A172 (cell line): ENCODE data around the gene XRCC3. TPM values are rescaled to one million over a fixed set of nuclear protein-coding genes. Genes with fewer than 3 reads are reported as not detected.

Experiments used
- DNase-seq: peaks from one replicate; pipeline ENCODE4 v3.0.0-alpha.2; 2015; ENCODE audit warnings: low spot score
- total RNA-seq: library from RNA; depleted of rRNA; stranded (reverse); fragments of >200 nt; shearing (Covaris generic); gene quantifications from 2 replicates; pipeline ENCODE4 v1.2.3, GENCODE V29; 2014

Gene XRCC3
- total RNA-seq, 1 experiment from 2014 or later = 24.5 TPM

DNA sequence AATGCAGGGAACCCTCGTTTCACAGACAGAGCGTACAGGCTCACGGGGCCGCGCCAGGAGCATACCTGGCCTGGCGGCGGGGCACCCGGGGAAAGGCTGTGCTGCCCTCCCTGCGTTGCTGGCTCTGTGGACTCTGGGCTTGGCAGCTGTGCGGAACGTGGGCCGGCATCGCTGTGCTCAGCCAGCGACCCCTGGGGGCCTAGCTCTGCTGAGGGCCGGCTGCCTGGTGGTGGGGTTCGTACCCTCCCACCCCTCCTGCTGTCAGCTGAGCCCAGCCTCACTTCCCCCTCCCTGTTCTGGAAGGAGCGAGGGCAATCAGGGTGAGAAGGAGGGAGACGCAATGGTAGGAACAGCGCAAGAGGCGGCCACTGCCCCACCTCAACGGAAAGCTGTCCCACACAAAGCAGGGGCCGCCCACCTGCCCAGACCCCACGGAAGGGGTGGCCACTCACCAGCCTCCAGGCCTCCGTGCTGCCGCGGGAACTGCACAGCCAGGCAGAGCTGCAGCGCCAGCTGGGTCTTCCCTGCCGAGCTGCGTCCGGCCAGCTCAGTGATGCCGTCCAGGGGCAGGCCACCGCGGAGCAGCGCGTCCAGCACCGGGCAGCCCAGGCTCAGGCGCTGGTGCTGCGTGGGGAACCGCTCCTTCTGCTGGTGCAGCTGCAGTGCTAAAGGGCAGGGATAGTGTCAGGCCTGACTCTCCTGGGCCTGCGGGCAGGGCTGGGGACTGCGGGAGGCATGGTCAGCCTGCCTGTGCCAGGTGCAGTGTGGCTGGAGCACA is 8.5 kb downstream of the XRCC3 start:
- DNase-seq = no peak

GRCh38 chr14:103705504-103706284 is 9.6 kb downstream of the XRCC3 start:
- DNase-seq = no peak

GRCh38 chr14:103705118-103705503 is 10.1 kb downstream of the XRCC3 start:
- DNase-seq = no peak

GRCh38 chr14:103704708-103705107 is 10.5 kb downstream of the XRCC3 start:
- DNase-seq = no peak

DNA sequence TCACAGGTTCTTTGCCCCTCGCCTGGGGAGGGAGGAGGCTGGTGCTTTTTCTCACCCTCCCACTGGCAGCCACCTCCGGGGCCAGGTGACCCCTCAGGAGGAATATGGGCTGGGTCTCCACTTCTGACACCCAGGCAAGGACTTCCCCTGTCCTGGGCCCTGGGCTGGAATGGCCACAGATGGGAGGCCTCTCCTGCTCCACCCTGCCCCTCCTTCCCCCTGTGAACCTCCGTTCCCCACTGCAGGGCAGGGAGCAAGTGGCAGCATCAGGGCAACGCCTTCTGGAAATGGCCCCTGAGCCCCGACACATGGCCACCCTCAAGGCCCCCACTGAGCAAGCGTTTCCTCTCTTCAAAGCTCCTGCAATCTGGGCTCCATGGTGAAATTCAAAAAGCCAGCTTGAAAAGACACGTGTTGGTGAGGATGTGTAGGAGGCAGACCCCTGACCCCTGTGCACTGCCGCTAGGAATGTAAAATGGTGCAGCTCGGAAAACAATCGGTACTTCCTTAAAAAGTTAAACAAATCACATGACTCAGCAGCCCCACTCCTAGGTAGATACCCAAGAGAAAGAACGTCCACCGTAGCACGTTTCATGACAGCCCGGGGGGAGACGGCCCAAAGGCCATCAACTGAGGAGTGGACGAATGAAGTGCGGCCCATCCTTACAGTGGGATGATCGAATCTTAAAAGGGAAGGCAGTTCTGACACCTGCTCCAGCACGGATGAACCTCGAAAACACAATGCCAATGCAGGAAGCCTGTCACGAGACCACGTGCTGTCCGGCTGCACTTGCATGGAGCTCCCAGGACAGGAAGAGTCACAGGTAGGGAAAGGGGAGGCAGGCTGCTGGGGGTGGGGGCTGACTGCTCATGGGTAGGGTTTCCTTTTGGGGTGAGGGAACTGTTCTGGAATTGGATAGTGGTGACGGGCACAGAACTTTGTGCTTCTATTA is 11.5 kb downstream of the XRCC3 start:
- no peak for DNase-seq

DNA sequence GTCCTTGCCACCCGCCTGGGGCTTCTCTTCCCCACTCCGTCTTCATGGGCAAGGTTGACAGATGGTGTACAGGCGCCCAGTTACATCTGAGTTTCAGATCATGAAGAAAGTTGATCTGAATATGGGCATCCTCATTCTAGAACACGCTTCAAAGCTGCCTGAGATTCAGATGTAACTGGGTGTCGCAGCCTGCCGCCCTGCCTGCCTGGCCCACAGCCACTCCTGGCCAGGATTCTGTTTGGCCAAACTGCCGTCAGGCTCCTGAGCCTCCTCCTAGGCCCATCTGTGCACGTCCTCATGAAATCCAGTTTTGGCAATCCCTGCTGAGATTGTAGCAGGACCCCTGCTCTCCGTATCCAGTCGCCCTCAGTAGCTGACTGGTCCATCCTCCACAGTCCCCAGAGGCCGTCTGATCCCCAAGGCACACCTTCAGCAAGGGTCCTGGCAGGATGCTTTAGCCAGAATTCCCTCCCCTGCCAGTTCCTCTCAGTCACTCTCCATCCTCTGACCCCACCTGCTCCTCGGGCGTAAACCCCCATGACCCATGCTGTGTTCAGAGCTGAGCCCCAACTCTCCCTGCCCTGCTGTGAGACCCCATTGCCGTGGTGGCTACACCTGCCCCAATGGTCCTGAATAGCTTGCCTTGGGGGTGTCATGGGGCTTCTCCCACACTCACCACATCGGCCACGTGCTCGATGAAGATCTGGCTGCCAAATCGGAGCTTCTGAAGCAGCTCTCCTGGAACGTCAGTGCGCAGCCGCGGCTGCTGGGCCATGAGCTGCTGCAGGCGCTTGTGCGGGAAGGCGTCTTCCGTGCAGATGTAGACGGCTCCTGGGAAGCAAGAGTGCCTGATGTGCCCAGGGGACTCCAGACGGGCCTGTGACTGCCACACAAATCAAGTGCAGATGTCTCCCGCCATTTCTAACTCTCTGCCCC is 12.5 kb downstream of the XRCC3 start:
- no peak for DNase-seq

DNA sequence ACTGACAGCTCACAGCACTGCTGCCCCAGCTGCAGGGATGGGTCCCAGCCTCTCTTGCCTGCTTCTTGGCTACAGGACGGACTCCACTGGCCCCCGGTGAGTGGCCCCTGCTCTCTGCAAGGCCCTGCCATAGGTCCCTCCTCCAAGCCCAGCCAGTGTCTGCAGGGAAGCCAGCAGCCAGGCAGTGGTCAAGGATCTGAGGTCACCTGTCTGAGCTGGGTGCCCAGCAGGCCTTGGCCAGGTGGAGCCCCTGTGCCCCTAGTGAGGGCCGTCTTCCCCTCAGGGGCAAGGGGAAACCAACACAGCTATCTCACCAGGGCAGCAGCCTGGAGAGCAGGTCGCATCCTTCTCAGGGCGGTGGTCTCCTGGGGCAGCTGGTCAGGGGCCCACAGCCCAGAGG is 13.2 kb downstream of the XRCC3 start:
- no peak for DNase-seq

DNA sequence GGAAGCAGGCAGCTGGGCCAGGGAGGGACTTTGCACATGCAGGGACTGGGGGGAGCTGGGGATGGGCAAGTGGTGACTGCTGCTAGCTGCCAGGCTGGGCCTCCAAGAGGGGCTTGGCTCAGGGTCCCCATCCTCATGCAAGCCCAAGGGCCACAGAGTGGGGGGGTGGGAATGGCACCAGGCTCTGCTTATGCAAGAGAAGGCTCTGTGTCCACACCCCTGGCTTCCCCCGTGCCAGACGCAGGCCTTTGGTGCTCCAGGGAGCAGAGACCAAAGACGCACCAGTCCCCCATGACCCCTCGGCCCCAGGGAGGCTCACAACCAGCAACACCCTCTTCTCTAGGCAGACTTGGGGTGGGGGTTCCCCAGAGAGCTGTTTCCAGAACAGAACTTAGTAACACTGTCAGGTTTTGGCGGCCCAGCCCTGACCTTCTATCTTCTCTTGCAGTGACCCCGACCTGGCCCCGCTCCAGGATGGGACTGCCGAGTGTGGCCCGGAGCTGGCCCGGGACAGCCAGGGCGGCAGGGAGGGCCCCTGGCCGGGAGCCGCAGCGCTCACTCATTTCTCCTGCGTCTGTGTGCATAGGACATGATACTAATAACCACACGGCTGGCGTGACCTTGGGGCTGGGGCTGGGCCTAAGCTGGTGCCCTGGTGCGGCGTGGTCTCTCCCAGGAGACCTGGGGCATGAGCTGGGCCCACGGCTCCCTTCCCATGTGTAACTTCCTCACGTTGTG is 14.3 kb downstream of the XRCC3 start:
- no peak for DNase-seq

DNA sequence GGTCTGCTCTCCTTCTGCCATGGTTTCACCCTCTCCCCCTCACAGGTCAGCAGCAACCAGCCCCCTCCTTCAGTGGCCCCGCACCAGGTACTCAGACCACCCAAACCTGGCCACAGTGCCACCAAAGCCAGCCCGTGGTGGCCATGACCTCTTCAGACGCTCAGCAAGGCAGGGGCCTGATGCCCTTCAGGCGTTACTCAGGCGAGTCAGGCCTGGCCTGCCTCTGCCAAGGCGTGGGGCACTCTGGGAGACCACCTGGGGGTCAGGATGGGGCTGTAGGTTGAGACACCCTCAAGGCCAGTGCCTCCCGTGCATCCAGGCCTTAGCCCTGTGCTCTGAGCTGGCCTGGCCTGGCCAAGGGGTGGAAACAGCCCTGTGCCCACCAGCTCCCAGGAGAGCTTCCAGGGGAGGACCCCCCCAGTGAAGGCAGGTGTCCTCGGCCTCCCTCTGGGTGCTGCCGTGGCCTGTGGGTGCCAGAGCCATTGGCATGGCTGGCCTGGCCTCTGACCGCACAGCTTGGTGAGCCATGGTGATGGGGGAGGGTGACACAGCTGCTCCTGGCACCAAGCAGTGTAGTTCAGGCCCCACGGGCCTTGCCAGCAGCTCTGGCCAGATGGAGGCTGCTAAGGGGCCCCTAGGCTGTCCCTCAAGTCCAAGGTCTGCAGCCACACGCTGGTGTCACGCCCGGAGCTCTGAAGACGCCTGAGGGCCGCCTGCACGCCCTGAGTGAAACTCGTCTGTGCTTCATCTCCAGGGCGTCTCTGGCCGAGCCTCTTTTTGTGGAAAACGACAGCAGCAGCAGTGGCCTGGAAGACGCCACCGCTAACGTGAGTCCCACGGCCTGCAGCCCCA is 15.1 kb downstream of the XRCC3 start:
- DNase-seq = no peak

- DNase-seq = no peak
These were observed 16.0 kb downstream of the XRCC3 start for GRCh38 chr14:103699261-103699661.

- DNase-seq = no peak
These were observed 16.6 kb downstream of the XRCC3 start for GRCh38 chr14:103698380-103699260.

DNA sequence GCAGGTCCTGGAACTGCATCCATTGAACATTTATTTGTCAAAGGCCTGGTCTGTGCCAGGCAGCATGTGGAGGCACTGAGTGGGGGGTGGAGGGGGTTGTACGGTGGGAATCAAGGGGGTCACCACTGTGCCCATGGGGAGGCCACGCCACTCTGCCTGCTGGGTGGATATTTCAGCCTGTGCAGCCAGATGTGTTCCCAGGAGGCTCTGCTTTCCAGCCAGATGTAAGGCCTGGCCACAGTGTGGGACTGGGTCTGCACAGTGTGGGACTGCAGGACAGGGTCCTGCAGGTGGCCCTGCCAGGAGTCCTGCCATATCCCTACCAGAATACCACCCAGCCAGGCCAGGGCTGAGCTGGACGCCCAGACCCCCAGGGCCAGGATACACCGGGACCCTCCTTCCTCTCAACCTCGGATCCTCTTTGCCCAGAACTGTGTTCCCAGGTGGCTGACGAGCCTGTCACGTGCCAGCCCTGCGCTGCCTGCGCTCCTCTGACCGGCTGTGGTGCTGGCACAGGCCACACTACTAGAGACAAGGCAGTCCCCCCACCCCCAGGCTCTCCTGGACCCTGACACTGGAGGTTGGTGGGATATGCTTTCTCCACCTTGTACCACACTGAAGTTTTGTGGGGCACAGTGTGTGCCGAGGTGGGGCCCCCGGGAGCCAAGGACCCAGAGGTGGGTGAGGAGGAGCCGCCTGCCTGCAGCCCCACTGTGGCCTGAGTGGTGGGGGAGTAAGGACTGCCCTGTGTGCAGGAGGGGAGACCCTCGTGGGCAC is 17.5 kb downstream of the XRCC3 start:
- DNase-seq = no peak

- DNase-seq = no peak
These were observed 18.0 kb downstream of the XRCC3 start for GRCh38 chr14:103697206-103697602.

- DNase-seq = no peak
These were observed 18.7 kb downstream of the XRCC3 start for GRCh38 chr14:103696466-103697071.

- no peak for DNase-seq
These were observed 19.2 kb downstream of the XRCC3 start for GRCh38 chr14:103696070-103696402.

- no peak for DNase-seq
These were observed 19.8 kb downstream of the XRCC3 start for GRCh38 chr14:103695296-103696069.
